PFSK-1 (cell line): ENCODE results near the gene PRKN.

Experiments
- POLR2AphosphoS5 ChIP-seq: IDR thresholded peaks from 2 replicates; pipeline ENCODE4 v1.6.1; 2012; ENCODE audit warnings: low read depth, mild to moderate bottlenecking, control low read depth, low read length, moderate library complexity
- TAF1 ChIP-seq: IDR thresholded peaks from 2 replicates; pipeline ENCODE4 v1.6.1; 2012; ENCODE audit warnings: low read length, control low read depth, borderline replicate concordance; ENCODE audit not compliant: insufficient read depth

DNA sequence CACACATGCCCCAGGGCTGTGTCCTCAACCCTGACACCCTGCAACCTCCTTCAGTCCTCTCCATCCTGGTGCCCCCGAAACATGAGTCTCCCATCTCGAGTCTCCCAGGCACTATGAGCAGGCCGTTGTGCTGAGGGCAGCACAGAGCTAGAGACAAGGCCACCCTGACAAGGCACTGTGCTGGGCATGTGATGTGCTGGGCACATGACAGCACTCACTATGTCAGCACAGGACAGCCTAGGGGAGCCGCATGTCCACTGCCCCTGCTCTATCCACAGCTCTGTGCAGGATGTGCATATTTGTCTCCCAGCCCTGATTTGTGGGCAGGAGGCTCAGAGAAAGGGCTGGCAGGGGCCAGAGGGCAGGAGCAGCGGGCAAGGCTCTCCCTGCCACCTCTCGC is 1091.6 kb downstream of the PRKN start:
- no peak for TF ChIP-seq TAF1
- TF ChIP-seq POLR2AphosphoS5, result no peak
